HepG2 (cell line): ENCODE results near the gene GFER. TPM values are rescaled to one million over a fixed set of nuclear protein-coding genes. Genes with fewer than 3 reads are reported as not detected.
A peak's percentile ranks its signal among the peaks of the same experiment; 100 is the strongest.

Experiments used
- ATAD3A ChIP-seq: sonication (generic); formaldehyde crosslinking; IDR thresholded peaks from 2 replicates; pipeline ENCODE4 v1.4.0; 2020; ENCODE audit warnings: missing genetic modification reagents
- JUN ChIP-seq: sonication (generic); formaldehyde crosslinking; IDR thresholded peaks from 2 replicates; pipeline ENCODE4 v1.4.0; 2020; ENCODE audit warnings: mild to moderate bottlenecking, missing genetic modification reagents
- MEIS1 ChIP-seq: sonication (generic); formaldehyde crosslinking; IDR thresholded peaks from 2 replicates; pipeline ENCODE4 v1.9.0; 2021; ENCODE audit warnings: mild to moderate bottlenecking, missing genetic modification reagents, moderate library complexity, borderline replicate concordance
- MIER3 ChIP-seq: IDR thresholded peaks from 2 replicates; pipeline ENCODE4 v1.6.1; 2016; ENCODE audit warnings: missing compliant biosample characterization, borderline replicate concordance
- NFAT5 ChIP-seq: sonication (generic); formaldehyde crosslinking; IDR thresholded peaks from 2 replicates; pipeline ENCODE4 v1.4.0; 2020; ENCODE audit warnings: missing genetic modification reagents
- PHF20 ChIP-seq: sonication (generic); formaldehyde crosslinking; IDR thresholded peaks from 2 replicates; pipeline ENCODE4 v1.5.0; 2020; ENCODE audit warnings: mild to moderate bottlenecking, missing genetic modification reagents
- TCF7 ChIP-seq: sonication (generic); IDR thresholded peaks from 2 replicates; pipeline ENCODE4 v1.6.1; 2016; ENCODE audit warnings: antibody characterized with exemption, low read depth
- ZFP41 ChIP-seq: sonication (generic); formaldehyde crosslinking; IDR thresholded peaks from 2 replicates; pipeline ENCODE4 v1.4.0; 2020; ENCODE audit warnings: mild to moderate bottlenecking, missing genetic modification reagents, borderline replicate concordance
- ZHX2 ChIP-seq, 2 experiments: sonication (generic) in 1 of 2; formaldehyde crosslinking in 1 of 2; IDR thresholded peaks; 2 replicates each; pipeline versions ENCODE4 v1.6.1 to v1.9.0; 2014 to 2022; ENCODE audit warnings: antibody characterized with exemption in 1 of 2, borderline replicate concordance in 1 of 2, inconsistent platforms in 1 of 2, low read depth in 1 of 2, missing genetic modification reagents in 1 of 2
- ZNF335 ChIP-seq: sonication (generic); formaldehyde crosslinking; IDR thresholded peaks from 2 replicates; pipeline ENCODE4 v1.4.0; 2020; ENCODE audit warnings: missing genetic modification reagents
- ZNF510 ChIP-seq: sonication (generic); formaldehyde crosslinking; IDR thresholded peaks from 2 replicates; pipeline ENCODE4 v1.4.0; 2020; ENCODE audit warnings: low read depth, mild to moderate bottlenecking, missing genetic modification reagents
- ZNF615 ChIP-seq: sonication (generic); formaldehyde crosslinking; IDR thresholded peaks from 2 replicates; pipeline ENCODE4 v1.5.0; 2020; ENCODE audit warnings: mild to moderate bottlenecking, missing genetic modification reagents, borderline replicate concordance
- polyA plus RNA-seq, 8 experiments: library from polyadenylated mRNA; depleted of rRNA in 3 of 8; stranded (reverse) in 7 of 8; unstranded in 1 of 8; fragments of >200 nt; fragmentation: Illumina TruSeq in 4 of 8; extraction: Trizol in 4 of 8; gene quantifications; 2 replicates each; pipeline versions ENCODE4 v1.2.1 to v1.2.3, GENCODE V29; 2011 to 2016; ENCODE audit warnings: low read depth in 4 of 8, missing spikeins in 1 of 8, mixed read lengths in 1 of 8; ENCODE audit not compliant: insufficient read depth in 1 of 8
- total RNA-seq, 5 experiments: library from RNA; depleted of rRNA; stranded (reverse); fragments of >200 nt; fragmentation: Illumina TruSeq; extraction: Trizol; gene quantifications; 2 replicates each; pipeline ENCODE4 v1.2.3, GENCODE V29; 2016; ENCODE audit warnings: low read depth in 1 of 5
- TF ChIP-seq, protein P1 (sequence below): sonication (generic); formaldehyde crosslinking; conservative IDR thresholded peaks from 2 replicates; pipeline ENCODE4 v1.8.0; 2022; ENCODE audit warnings: mild to moderate bottlenecking, moderate library complexity, missing genetic modification reagents

GFER gene
- total and polyA plus RNA-seq, 2 of the 13 experiments (the other 11 are each of a cell fraction or from before 2014, with no cell fraction given): 28.6 to 71.7 TPM

DNA sequence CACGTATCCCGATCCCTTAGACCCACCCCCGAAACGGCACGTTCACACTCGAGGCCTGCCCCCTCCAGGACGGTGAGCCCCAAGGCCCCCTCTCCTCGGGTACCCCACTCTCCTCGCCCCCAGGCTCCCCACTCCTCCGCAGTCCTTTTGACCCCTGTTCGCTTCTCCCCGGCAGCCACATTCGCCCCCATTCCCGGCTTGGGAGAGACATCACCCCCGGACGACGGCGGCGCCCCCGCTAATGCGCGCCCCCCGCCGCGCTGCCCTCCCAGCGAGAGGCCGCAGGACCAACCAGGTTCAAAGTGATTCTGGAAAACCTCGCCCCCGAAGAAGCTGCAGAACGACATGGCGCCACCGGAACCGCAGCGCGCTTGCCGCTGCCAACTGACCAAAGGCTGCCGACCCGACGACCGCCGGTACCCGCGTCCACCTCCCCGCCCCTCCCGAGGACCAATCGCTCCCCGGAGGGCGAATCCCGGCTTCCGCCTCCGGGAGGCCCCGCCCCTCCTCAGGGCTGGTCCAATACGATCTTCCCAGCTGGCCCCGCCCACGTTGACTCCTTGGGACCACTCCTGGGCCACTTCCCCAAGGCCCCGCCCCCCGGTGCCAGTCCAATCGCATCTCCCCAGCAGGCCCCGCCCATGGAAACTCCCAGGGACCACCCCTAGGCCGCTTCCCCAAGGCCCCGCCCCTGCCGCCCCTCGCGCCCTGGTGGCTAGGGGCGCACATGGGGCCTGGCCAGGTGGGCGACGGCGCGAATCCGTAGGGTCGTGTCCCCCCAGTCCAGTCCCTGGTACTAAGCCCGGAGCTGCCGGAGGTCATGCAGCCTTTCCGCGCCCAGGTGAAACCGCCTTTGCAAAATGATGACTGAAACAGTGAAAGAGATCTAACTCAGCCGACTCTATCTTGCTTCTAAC lies 40.9 kb upstream of the GFER start, which contains the start of gene MSRB1 (continued):
- 0 out of 2 replicates have a peak, but pooled peaks have one; percentile 14 for TF ChIP-seq MIER3 (CRISPR knock-in tag)
- TF ChIP-seq ZNF615 (CRISPR knock-in tag): no peak
- TF ChIP-seq, protein P1, sequence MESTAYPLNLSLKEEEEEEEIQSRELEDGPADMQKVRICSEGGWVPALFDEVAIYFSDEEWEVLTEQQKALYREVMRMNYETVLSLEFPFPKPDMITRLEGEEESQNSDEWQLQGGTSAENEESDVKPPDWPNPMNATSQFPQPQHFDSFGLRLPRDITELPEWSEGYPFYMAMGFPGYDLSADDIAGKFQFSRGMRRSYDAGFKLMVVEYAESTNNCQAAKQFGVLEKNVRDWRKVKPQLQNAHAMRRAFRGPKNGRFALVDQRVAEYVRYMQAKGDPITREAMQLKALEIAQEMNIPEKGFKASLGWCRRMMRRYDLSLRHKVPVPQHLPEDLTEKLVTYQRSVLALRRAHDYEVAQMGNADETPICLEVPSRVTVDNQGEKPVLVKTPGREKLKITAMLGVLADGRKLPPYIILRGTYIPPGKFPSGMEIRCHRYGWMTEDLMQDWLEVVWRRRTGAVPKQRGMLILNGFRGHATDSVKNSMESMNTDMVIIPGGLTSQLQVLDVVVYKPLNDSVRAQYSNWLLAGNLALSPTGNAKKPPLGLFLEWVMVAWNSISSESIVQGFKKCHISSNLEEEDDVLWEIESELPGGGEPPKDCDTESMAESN (CRISPR knock-in tag): 0 out of 2 replicates have a peak, but pooled peaks have one; percentile 53
- TF ChIP-seq ZNF335: no peak
- peak; percentile 20; the same call in 1 of the 2 replicates for TF ChIP-seq PHF20
- TF ChIP-seq ZFP41 (CRISPR knock-in tag): no peak
- no peak for TF ChIP-seq ATAD3A (CRISPR knock-in tag)
- peak; percentile 76; the same call in 1 of the 2 replicates for TF ChIP-seq ZNF510 (CRISPR knock-in tag)
- TF ChIP-seq MEIS1 (CRISPR knock-in tag): peak; percentile 58; the same call in 1 of the 2 replicates
- TF ChIP-seq TCF7: peak; percentile 30; the same call in 1 of the 2 replicates
- TF ChIP-seq ZHX2 (IDR thresholded peaks at IDR 0.05; ENCODE audit: low read depth): no peak
- 0 out of 2 replicates have a peak, but pooled peaks have one; percentile 33 for TF ChIP-seq ZHX2 (CRISPR knock-in tag; IDR thresholded peaks at IDR 0.05; ENCODE audit: borderline replicate concordance)
- TF ChIP-seq JUN (CRISPR knock-in tag): no peak; the same call in 1 of the 2 replicates
- no peak for TF ChIP-seq NFAT5 (CRISPR knock-in tag)
